NCI-H2081 treated with DMSO at 0.1 percent for 48 hours (cell line): ENCODE results near the gene ASIC3.
A peak's percentile ranks its signal among the peaks of the same experiment; 100 is the strongest.
"Not testable (repeated sequence)": the region's sequence is repeated elsewhere in the genome, so short reads cannot be mapped to it uniquely, and the experiment has no call there.

ENCODE experiments used
- DNase-seq: peaks from one replicate; lab custom pipeline; 2025; lab: John Stamatoyannopoulos, UW

Gene ASIC3

GRCh38 chr7:151013733-151014497, 34.4 kb upstream of the ASIC3 start:
- DNase-seq = no peak

- DNase-seq = no peak
These were observed 33.4 kb upstream of the ASIC3 start for GRCh38 chr7:151014950-151015349.

DNA sequence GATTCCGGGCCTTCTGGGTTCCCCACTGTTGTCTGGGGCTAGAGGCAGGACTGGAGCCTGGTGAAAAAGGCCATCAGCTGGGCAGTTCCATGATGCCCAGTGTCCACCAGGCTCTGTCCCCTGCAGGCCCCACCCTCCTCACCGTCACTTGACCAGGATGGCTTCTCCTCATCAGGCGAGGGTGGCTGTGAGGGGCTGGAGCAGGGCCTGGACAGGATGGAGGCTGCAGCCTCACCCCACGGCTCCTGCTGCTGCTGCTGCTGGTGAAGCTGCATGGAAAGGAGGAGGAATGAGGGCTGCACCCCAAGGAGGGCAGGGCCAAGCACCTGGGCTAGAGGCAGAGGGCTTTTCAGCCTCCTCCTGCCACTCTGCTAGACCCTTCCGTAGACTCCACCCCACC, 32.4 kb upstream of the ASIC3 start:
- DNase-seq = no peak

DNA sequence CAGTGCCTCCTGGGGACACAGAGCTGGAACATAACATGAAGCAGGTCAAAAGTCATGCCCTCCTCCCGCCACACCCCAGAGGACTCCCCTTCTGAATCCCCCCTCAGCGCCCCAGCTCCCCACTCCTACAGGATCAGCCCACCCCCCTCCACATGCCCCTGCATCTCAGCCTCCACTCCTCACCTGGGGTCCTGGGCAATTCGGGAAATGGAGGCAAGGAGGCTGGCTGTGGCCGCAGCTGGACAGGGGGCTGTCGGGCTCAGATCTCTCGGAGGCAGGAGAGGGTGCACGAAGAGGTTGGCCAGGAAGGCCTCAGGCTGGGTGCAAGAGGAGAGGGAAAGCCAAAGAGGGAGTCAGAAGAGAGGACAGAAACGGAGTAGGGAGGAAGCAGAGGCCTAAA, 31.8 kb upstream of the ASIC3 start:
- no peak for DNase-seq

DNA sequence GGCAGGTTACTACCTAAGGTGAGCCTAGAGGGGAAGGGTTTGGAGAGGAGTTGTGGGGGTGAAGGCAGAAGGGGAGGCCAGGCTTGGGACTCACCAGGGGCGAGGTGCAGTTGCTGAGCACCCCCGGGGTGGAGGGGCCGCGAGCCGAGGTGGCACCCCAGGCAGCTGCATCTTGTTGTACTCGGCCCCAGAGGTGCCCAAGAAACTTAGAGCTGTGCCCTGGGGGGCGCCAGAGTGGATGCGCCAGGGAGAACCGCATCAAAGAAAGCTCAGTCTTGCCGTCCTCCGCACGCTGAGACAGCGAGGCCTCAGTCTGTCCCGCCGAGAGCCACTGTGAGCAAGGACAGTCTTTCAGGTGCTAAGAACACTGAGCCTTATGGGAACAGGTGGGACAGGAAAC, 31.4 kb upstream of the ASIC3 start:
- DNase-seq = no peak

DNA sequence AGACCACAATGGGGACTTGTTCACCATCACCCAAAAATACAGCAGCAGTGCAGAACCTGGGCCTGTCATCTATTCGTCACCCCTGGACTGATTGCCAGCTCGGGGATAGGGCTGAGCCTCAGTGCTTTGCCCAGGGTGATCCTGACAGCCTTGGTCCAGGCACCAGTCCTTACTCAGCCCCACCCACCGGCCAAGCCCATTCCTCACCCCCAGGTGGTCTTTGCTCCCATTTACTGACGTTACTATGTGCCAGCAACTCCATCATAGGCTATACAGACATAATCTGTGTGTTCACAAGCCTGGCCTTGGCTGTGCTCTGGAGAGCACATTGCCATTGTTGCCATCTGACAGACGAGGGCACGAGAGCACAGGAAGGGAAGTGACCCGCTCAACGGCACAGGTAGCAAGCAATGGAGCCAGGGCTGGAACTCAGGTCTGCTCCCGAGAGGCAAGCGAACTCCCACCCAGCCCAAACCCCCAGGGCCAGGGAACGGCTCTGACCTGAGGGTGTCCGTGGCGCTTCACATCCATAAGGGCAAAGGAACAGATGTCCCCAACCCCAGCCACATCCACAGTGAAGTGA, 30.9 kb upstream of the ASIC3 start:
- no peak for DNase-seq

- DNase-seq = no peak
These were observed 30.3 kb upstream of the ASIC3 start for GRCh38 chr7:151017953-151018420.

DNA sequence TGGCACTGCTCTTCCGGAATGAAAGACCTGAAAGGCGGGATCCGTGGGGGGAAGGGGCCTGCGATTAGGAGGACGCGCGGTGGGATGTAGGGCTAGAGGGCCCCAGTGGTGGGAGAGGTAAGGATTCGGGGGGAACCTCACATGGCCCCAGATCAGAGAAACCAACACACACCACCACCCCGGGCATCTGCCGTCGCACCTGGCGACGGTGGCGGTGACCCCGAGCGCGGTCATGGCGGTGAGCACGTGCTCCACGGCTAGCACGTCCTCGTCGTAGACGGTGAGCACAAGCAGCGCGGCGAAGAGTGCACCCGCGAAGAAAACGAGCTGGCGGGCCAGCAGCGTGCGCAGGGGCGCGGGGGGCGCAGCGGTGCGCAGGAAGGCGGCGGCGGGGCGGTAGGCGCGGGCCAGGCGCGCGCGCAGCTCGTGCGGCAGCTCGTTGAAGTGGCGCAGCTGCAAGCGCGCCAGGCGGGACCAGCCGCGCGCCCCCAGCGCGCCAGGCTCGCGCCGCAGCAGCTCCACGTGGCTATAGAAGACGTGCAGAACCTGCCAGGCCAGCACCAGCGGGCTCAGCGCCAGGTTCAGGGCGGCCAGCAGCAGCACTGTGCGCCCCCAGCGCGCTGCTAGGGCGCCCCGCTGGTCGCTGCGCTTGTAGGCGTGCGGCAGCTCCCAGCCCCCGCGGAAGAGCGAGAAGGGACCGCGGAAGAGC, 29.8 kb upstream of the ASIC3 start:
- DNase-seq = no peak

GRCh38 chr7:151019130-151019447, 29.2 kb upstream of the ASIC3 start:
- DNase-seq = no peak

- DNase-seq = no peak
These were observed 28.1 kb upstream of the ASIC3 start for GRCh38 chr7:151020231-151020630.

DNA sequence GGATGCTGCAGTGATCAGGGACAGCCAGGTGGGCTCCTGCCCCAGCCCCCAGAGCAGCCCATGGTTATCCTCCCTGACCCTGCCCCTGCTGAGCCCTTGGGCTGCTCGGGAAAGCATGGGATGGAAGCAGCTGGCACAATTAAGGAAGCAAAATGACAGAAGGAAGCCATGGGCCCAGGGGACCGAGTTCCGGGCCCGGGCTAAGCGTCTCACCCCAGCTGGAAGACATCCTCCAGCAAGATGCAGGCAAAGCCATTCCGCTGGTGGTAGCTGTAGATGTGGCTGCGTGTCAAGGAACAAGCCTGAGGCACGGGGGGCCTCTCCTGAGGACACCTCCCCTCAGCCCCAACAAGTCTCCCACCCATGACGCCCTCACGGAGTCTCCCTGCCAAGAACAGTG, 25.1 kb upstream of the ASIC3 start:
- DNase-seq = no peak

DNA sequence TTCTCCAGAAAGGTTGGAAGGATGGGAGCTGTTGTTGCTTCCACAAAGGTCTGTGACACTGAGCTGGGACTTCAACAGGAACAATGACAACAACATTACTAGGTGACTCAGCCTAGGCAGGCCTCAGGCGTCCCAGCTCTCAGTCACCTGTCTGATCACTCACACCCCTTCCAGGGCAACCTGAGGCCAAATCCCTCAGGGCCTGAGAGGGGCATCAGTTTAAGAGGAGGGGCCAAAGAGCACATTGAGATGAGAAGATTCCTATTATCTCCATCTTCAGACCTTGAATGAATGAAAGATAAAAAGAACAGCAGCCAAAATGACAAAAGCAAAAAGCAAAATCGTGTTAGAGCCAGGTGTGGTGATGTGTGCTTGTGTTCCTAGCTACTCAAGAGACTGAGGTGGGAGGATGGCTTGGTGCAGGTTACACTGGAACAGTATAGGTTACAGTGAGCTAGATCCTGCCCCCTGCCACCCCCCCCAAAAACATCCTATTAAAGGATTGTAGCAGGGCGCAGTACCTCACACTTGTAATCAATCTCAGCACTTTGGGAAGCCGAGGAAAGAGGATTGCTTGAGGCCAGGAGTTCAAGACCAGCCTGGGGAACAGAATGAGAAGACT, 23.8 kb upstream of the ASIC3 start, which contains the start of gene ATG9B:
ATG9B (minus strand) TSS at position 60 of the 622 bp plus-strand sequence. CDS start 71 bp downstream, outside the sequence.
- DNase-seq = no peak

- no peak for DNase-seq
These were observed 22.2 kb upstream of the ASIC3 start for GRCh38 chr7:151025924-151026671.

GRCh38 chr7:151026771-151027727, 21.3 kb upstream of the ASIC3 start:
- DNase-seq = not testable (repeated sequence)

DNA sequence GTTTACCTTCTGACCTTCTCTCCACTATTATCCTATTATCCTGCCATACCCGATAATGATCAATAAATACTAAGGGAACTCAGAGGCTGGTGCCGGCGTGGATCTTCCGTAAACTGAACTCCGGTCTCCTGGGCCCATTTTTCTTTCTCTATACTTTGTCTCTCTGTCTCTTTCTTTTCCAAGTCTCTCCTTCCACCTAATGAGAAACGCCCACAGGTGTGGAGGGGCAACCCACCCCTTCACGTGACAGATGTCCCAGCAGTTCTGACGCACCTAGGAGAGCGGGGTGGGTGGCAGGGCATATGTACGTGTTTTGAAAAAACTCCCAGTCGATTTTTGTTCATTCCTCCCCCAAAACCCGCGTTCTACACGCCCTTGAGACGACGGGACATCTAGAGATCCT, 20.6 kb upstream of the ASIC3 start:
- not testable (repeated sequence) for DNase-seq

DNA sequence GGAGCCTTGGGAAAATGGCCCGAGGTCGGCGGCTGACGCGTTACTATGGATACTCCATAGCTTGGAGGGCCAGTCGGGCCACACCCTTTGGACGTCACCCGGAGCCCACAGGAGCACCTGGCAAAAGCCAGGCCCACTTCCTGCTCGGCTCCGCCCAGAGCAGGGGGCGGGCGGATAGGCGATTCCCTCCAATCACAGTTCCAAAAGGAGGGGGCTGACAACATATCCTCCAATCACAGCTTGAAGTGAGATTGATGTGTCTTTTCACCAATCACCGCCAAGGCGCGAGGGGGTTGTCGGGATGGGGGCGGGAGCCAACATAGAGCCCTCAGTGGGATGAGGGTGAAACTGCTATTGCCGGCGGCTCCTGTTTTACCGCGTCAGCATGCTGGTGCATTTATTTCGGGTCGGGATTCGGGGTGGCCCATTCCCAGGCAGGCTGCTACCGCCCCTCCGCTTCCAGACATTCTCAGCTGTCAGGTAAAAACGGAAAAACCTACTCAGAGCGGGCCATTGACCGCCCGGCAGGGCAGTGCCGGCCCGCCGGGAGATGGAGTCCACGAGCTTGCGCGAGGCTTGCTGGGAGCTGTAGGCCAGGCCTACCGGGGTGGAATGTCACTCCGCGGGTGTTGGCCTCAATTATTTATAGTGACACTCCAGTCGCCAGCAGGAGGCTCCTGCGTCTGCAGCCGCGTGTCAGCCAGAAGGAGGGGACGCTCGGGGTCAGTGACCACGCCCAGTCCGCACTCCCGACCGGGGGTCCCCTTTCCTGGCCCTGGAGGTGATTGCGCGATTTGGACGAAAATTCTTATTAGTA, 20.0 kb upstream of the ASIC3 start, which contains the start of gene ABCB8:
ABCB8 (plus strand) TSS at position 320 of the 817 bp plus-strand sequence; CDS start at position 386, 66 bp downstream.
- peak; percentile 98 for DNase-seq

GRCh38 chr7:151028948-151029501, 19.3 kb upstream of the ASIC3 start:
- DNase-seq = no peak

DNA sequence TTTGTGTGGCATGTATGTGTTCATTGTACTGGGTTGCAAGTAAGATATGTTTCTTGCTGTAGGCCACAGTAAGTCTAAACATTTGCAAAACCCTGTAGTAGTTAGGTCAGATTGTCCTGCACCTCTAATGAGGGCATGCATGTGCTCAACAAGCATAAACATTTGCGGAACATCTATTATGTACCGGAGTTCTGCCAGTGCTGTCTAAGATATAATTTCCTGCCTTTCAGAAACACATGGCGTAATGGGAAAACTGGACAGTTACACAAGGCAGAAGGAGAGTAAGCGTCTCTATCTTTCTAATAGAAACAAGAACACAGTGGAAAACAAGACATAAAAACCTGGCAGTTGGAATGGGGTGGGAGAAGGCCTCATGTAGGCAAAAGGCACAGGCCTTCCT, 17.3 kb upstream of the ASIC3 start:
- DNase-seq = no peak
